GM12875 (cell line): ENCODE data around the gene UTP14C.

ENCODE experiments used
- H3K4me3 ChIP-seq: one replicate; pipeline ENCODE4 v1.5.1; 2011; ENCODE audit warnings: low read depth, low read length, control low read depth
- TF ChIP-seq, protein P1 (sequence below): IDR thresholded peaks from 2 replicates; pipeline ENCODE4 v1.5.1; 2011; ENCODE audit warnings: low read depth, mild to moderate bottlenecking, control low read depth, inconsistent platforms, low read length, moderate library complexity, borderline replicate concordance; ENCODE audit not compliant: insufficient read depth

UTP14C gene

DNA sequence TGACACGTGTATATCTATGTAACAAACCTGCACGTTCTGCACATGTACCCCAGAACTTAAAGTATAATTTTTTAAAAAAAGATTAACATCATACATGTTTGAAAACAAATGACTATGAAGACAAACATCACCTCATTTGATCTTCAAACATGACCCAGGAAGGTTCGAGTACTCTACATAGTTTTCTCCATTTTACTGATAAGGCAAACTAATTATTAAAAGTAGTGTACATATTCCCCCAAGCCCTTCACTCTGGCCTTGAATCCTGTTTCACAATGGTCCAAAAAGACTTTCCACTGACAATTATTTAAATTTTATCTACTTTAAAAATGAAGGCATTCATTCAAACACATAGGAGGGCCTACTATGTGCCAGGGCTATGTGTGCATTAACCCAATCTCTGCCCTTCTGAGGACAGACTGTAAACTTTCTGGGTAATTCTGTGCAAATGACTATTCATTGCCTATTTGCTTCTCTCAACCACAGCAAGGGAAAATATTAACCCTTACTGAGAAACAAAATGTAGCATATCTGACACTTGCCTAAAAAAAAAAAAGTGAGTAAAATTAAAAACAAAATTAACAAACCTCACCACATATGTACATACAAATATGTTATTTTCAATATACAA, 35.4 kb upstream of the UTP14C start:
- no peak overlapping the region for H3K4me3 ChIP-seq
- TF ChIP-seq, protein P1, sequence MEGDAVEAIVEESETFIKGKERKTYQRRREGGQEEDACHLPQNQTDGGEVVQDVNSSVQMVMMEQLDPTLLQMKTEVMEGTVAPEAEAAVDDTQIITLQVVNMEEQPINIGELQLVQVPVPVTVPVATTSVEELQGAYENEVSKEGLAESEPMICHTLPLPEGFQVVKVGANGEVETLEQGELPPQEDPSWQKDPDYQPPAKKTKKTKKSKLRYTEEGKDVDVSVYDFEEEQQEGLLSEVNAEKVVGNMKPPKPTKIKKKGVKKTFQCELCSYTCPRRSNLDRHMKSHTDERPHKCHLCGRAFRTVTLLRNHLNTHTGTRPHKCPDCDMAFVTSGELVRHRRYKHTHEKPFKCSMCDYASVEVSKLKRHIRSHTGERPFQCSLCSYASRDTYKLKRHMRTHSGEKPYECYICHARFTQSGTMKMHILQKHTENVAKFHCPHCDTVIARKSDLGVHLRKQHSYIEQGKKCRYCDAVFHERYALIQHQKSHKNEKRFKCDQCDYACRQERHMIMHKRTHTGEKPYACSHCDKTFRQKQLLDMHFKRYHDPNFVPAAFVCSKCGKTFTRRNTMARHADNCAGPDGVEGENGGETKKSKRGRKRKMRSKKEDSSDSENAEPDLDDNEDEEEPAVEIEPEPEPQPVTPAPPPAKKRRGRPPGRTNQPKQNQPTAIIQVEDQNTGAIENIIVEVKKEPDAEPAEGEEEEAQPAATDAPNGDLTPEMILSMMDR = no peak

DNA sequence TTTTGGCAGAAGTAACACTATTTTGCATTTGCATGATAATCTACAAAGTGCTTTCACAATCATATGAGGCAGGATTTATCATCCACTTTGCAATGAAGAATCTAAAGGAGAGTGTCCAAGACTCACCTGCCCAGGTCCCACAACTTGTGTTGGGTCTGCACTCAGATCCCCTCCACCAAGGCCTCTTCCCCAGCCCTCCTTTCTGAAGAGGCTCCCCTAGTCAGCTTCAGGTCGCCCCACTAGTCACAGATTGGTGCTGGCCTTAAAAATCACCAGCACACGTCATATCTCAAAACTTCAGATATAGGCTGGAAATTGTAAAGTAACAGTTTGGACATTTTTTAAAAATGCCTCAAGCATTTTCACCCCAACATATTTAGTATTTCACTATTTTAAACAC, 30.8 kb upstream of the UTP14C start:
- TF ChIP-seq, protein P1 = no peak
- no peak overlapping the region for H3K4me3 ChIP-seq

DNA sequence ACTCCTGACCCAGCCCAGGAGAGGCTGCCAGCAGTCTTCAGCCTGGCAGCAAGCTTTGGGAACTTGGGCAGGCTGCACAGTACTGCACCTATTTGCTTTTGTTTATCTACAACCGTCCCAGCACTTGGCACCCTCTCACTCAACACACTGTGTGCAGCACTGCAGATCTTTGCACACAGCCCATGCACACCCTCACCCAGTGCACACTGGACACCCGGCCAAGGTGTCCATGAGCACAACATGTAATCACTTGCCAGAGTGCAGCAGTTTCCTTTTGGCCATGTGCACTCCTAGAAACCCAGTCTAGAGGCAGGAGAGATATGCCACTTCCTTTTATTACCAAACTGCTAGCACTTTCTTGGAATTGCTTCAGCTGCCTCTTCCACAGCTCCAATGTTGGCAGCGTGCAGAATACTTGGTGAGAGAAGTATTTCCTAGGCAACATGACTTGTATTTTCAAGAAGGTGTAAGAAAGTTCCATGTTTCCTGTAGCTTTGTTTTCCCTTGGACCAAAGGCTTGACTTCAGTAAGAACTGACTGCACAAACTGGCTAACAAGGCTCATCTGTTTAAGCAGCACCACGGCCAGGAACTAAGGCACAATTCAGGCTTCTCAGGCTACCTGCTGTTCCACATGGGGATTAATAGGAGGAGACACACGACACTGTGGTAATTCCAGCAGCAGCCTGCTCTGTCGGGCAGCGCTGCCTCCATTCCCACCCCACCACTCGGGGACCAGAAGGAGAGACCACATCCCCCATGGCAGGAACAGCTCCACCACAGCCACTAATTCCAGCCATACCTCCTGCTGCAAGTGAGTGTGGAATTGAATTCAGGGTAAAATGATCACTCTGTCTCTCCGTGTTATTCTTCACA, 28.6 kb upstream of the UTP14C start:
- TF ChIP-seq, protein P1 = no peak
- H3K4me3 ChIP-seq = no peak overlapping the region

DNA sequence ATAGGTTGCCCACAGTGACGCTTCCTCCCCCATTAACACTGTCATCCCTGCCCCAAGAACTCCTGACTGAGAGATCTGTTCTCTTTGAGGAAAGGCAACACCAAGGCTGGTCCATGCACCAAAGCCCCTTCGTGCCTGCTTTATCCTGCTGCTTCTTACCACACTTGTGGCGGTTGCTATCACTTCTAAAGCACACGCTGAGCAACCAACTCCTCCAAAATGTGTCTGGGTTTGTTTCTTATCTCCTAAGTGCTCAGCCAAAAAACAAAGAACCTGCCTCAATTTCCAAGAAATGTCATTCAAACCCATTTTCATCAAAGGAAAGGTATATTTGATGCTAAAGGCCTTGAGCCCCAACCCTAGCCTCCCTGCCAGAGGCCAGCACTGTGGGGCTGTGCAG, 27.9 kb upstream of the UTP14C start:
- TF ChIP-seq, protein P1 = no peak
- no peak overlapping the region for H3K4me3 ChIP-seq

DNA sequence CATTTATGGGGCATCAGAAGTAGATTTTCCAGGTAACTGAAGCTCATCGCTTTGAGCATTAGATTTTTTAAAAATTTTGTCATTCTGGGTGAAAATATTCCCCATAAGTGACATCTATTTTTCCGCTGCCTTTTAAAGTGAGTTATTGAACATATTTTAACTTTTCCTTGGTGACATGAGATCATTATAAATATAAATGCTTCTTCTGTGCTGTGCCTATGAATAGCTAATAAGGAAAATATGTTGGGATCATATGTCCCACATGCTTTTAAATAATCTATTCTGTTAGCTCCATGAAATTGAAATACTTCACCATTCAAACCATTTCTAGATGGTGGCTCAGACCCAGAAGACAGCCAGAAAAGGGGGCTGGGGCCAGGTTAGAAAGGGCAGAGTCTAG, 27.3 kb upstream of the UTP14C start:
- TF ChIP-seq, protein P1 = no peak
- no peak overlapping the region for H3K4me3 ChIP-seq

DNA sequence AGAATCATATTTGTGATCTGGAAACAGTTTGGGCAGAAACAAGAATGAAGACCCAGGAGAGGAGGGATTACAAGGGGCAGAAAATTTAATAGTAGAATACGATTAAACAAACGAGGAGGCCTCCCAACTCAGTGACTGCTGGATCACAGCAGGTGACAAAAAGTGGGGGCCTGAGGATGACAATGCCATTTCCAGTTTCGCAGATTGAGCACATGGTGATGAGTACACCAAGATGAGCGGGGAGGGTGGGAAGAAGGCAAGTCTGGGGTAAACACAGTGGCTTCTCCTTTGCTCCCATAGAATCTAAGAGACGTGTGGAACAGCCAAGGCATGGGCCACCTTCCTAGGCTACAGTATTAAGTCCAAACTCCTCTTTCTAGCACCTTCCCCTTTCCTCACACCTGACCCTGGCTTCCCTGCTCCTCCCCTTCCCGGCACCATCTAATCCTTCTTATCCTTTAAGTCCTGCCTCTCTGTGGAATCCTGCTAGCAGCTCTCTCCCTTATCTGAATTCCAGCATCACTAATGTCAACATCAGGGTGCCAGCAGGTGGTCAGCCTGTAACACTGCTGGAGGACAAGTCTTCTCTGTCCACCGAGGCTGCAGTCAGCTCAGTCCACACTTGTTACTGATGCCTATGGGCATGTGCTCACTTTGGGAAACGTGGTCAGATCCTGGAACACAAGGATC, 26.7 kb upstream of the UTP14C start:
- H3K4me3 ChIP-seq = no peak overlapping the region
- TF ChIP-seq, protein P1 = no peak
